HT-29 (cell line): ENCODE data around the gene VAV1. TPM values are rescaled to one million over a fixed set of nuclear protein-coding genes. Genes with fewer than 3 reads are reported as not detected.
"Not testable (repeated sequence)": the region's sequence is repeated elsewhere in the genome, so short reads cannot be mapped to it uniquely, and the experiment has no call there.

Experiments
- DNase-seq: peaks from one replicate; pipeline ENCODE4 v3.0.0-alpha.2; 2015; ENCODE audit warnings: low spot score
- total RNA-seq: library from RNA; depleted of rRNA; stranded (reverse); fragments of >200 nt; shearing (Covaris generic); gene quantifications from 2 replicates; pipeline ENCODE4 v1.2.3, GENCODE V29; 2014

Gene VAV1
- total RNA-seq, 1 experiment from 2014 or later = 0.15 TPM

GRCh38 chr19:6790194-6791128 lies 18.0 kb downstream of the VAV1 start:
- no peak for DNase-seq

GRCh38 chr19:6791237-6791636 lies 18.7 kb downstream of the VAV1 start:
- DNase-seq = no peak

GRCh38 chr19:6793411-6793810 lies 20.9 kb downstream of the VAV1 start:
- DNase-seq = no peak

GRCh38 chr19:6793973-6794372 lies 21.5 kb downstream of the VAV1 start:
- no peak for DNase-seq

- no peak for DNase-seq
Measured at GRCh38 chr19:6794686-6795431, 22.4 kb downstream of the VAV1 start.

GRCh38 chr19:6796278-6796677 lies 23.8 kb downstream of the VAV1 start:
- DNase-seq = no peak

GRCh38 chr19:6797646-6798045 lies 25.1 kb downstream of the VAV1 start:
- no peak for DNase-seq

GRCh38 chr19:6800160-6800790 lies 27.8 kb downstream of the VAV1 start:
- DNase-seq = not testable (repeated sequence)

- DNase-seq = peak; percentile 45
Measured at GRCh38 chr19:6800991-6801484, 28.5 kb downstream of the VAV1 start.

- DNase-seq = peak; percentile 38
Measured at GRCh38 chr19:6801485-6802086, 29.1 kb downstream of the VAV1 start.

- no peak for DNase-seq
Measured at GRCh38 chr19:6802336-6803035, 30.0 kb downstream of the VAV1 start.

- no peak for DNase-seq
Measured at GRCh38 chr19:6803036-6803404, 30.5 kb downstream of the VAV1 start.

- DNase-seq = no peak
Measured at GRCh38 chr19:6806488-6806887, 34.0 kb downstream of the VAV1 start.

GRCh38 chr19:6807291-6807690 lies 34.8 kb downstream of the VAV1 start:
- DNase-seq = no peak

- DNase-seq = no peak
Measured at GRCh38 chr19:6808494-6808893, 36.0 kb downstream of the VAV1 start.

GRCh38 chr19:6809262-6809661 lies 36.8 kb downstream of the VAV1 start:
- no peak for DNase-seq

GRCh38 chr19:6811378-6811777 lies 38.9 kb downstream of the VAV1 start:
- DNase-seq = no peak

- DNase-seq = peak; percentile 24
Measured at GRCh38 chr19:6811906-6812305, 39.4 kb downstream of the VAV1 start.

- no peak for DNase-seq
Measured at GRCh38 chr19:6812612-6813011, 40.1 kb downstream of the VAV1 start.

- DNase-seq = no peak
Measured at GRCh38 chr19:6813659-6814058, 41.2 kb downstream of the VAV1 start.

- no peak for DNase-seq
Measured at GRCh38 chr19:6817179-6817578, 44.7 kb downstream of the VAV1 start.
